ENCODE results near the gene DDN.

DDN gene

DNA sequence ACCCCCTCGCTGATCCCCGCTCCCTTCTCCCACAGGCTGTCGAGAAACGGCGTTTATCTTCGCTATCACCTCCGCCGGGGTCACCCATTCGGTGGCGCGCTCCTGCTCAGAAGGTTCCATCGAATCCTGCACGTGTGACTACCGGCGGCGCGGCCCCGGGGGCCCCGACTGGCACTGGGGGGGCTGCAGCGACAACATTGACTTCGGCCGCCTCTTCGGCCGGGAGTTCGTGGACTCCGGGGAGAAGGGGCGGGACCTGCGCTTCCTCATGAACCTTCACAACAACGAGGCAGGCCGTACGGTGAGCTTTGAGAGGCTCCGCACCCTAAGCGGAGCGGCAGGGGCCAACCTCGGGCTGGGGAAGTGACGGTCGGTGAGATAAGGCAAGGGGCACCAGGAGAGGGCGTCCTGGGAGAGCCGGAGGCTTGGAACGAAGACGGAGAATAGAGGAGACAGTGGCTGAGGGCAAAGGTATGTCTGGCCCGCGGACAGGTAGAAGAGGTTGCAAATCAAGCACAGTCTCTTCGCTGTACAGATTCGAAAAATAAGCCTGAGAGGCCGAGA lies 18.7 kb downstream of the DDN start:
- DNase-seq, result peak; percentile 49

DNA sequence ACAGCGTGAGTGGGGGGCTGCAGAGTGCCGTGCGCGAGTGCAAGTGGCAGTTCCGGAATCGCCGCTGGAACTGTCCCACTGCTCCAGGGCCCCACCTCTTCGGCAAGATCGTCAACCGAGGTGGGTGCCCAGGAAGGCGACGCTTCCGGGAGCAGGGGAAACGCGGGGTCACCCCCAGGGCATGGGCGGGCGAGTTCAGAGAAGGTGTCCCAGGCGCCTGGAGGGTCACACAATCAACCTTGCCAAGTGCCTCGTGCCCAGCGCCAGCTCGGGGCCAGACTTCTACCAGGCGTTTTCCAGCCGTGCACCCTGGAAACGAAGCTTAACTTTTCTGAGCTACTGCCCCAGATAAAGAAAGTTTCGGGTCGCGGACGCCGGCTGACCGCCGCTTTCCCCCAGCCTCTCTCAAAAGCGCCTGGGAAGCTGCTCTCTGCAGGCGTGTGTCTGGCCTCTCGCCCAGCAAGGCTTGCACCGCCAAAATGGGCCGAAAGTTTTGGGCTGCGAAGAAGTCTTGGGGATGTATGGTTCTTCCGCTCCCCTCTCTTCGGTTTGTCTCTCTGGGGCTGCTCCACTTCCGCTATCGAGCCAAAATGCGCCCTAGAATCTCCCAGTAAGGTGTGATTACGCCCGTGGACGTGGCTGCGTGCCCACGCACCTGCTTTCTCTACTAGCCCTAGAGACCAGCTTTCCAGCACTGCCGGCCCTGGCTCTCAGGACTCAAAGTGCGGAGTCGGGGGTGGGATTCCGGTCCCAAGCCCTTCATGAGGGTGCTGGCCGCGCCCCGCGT lies 19.4 kb downstream of the DDN start:
- peak; percentile 40 for DNase-seq

DNA sequence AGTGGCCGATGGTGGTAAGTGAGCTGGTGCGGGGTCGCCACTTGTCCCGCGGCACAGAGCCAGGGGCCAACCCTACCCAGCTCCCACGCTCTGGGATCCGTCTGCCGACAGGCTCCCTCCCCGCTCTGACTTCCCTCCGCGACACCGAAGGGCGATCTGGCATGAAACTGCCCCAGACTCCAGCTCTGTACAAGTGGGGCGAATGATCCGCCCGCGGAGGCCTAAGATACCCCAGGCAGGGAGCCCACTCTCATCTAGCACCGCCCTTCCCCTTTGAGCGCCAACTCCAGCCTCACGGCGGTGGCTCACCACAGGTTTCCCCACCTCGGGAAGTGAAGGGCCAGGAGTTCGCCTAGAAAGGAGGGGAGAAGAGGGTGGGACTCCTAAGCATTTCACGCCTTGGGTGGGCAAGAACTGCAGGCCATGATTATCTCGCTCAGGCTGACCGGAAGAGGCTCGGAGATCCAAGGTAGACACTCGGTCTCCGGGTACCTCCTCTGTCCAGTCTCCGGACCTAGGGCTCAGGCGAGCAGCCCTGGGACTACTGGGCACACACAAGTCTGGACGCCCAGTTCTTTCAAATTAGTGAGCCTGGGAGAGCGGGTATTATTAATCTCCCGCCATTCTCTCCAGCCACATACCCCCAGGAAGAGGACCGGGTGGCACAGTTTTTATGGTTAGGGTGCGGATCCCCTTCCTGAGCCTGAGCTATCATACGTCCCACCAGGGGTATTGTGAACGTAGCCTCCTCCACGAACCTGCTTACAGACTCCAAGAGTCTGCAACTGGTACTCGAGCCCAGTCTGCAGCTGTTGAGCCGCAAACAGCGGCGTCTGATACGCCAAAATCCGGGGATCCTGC lies 20.2 kb downstream of the DDN start:
- peak; percentile 18 for DNase-seq

DNA sequence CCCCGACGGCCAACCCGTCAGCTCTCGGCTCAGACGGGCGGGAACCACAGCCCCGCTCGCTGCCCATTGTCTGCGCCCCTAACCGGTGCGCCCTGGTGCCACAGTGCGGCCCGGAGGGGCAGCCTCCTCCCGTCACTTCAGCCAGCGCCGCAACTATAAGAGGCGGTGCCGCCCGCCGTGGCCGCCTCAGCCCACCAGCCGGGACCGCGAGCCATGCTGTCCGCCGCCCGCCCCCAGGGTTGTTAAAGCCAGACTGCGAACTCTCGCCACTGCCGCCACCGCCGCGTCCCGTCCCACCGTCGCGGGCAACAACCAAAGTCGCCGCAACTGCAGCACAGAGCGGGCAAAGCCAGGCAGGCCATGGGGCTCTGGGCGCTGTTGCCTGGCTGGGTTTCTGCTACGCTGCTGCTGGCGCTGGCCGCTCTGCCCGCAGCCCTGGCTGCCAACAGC lies 20.9 kb downstream of the DDN start, which contains the start of gene WNT1:
WNT1 (plus strand) TSS at position 32 of the 450 bp plus-strand sequence; CDS start at position 361, 329 bp downstream.
- peak; percentile 24 for DNase-seq

DNA sequence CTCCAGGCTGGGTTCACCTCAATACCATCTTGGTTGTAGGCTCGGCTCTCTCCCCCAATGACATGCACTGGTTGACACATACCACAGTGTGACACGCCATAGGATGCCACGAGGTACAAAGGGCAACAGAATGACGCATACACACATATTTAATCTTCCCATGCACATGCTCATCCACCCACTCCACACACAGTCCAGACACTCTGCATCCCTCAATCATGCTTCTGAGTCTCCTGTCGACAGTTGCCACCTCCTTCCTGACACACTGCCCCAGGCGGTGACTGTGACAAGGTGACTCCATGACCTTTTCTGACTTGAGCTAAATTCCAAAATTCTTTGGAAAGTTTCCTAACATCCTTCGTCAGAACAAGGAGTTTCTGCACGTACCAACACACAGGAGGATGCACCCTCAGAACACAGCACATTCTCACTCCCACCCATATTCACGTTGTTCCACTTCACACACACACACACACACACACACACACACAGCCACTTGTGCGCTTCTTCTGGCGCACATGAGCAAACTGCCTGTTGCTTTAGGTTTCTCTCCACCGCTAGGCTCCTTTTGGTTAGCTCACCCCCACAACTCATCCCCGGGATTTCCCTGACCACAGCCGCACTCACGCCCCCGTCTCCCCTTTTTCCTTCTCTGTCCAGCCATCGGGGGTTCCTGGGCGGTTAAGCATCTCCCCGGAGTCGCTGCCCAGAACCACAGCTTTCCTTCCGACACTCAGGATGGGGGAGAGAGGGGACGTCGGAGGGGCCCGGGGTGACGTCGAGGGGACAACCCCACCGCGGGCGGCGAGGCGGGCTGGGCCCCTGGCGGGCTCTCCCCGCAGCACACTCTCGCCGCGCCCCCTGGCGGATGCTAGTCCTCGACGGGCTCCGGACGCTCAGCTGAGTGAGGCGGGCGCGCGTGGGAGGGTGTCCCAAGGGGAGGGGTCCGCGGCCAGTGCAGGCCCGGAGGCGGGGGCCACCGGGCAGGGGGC lies 21.6 kb downstream of the DDN start:
- peak; percentile 87 for DNase-seq

DNA sequence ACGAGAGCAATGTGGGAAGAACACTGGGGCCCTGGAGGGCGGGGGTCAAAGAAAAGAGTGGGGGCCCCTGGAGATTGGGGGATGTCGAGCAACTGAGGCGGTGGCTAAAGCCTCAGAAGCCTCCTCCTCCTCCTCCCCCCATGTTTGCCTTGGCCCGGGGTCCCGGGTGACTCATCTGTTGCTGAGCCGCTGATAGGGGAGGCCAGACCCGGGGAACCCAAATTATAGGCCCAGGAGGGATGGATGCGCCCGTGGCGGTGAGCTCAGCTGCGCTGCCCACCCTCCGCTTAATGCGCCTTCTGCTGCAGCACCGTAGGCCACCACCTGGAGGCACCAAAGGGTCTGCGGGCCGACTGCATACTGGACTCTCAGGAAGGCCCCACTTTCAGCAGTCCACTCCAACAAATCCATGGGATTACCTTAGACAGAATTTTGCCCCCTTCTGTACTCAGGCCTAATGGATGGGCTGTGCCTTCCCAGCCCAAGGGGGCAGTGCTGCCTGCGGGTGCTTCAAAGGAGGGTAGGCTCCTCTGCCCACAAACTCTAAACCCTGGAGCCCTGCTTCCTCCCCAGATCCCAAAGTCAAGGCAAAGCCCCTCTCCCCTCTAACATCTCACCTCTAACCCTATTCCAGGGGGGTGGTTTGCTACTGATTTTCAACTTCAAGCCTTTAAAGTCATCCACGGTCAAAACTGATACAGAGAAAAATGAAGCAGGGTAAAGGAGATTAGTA lies 25.1 kb downstream of the DDN start:
- peak; percentile 44 for DNase-seq

DNA sequence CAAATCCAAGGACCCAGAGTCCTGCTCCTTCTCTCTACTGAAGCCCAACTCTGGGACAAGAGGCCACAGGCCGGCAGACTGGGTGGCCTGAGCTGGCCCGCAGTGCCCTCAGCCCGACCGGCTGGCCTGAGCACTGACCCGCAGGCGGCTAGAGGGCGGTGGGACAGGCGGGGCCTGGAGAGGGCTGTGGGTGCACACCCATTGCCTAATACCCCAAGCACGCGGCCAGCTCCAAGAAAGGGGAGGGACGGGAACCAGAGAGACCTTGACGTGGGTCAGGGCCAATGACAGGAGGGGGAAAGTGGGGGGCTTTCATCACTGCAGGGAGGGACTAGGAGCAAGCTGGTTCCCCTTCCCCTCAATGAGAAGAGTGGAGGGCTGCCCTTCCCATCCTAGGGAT lies 25.6 kb downstream of the DDN start:
- DNase-seq, result no peak

DNA sequence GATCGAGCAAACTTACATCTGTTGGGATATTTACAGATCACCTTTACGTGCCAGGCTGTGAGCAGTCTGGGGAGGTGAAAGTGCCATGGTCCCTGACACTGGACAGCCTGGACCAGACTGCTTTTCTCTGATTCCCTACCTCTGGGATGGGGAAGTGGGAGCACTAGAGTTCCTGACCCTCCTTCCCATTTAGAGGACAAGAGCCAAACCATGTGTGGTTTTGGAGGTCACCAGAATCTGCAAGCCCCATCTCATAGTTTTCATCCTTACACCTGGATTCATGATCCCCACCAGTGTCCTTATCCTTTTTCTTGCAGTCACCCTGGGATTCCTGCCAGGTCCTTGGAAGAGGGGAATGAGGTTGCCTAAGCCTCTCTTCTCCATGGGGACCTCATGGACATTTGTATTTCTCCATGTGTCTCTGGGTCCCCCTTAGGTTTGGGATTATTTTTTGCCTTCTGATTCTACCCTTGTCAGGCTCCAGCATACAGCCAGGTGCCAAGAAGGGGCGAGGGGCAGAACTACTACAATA lies 26.2 kb downstream of the DDN start:
- DNase-seq, result no peak

DNA sequence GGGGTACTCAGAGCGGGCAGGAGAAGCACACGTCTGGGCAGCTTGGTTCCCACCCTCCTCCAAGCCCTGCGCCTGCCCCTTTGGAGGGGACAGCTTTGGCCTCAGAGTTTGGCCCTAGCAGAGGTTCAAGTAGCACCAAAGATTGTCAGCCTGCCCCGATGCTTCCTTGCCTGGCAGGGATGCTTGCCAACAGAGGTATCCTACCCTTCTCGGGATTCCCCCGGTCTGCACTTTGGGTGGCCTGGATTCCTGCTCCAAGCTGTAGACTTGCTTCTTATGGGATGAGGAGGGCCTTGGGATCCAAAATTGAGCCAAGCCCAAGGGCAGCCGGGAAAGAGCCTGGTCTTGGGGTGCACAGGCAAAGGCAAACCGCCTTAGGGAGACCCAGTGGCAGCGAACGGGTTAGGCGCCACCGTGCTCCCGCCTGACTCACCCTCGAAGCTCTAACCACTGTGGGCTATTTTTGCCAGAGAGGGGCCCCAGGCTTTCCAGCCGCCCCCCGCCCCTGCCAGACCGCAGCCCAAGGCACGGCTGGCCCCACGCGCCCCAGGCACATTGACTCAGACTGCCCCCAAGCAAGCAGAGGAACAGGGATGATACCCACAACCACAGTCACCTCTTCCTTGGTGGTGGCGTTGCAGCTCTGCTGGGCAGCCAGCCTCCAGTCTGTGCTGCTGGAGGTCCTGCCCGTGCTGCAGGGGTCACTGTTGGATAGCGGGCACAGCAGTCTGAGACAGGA lies 26.8 kb downstream of the DDN start:
- peak; percentile 58 for DNase-seq

DNA sequence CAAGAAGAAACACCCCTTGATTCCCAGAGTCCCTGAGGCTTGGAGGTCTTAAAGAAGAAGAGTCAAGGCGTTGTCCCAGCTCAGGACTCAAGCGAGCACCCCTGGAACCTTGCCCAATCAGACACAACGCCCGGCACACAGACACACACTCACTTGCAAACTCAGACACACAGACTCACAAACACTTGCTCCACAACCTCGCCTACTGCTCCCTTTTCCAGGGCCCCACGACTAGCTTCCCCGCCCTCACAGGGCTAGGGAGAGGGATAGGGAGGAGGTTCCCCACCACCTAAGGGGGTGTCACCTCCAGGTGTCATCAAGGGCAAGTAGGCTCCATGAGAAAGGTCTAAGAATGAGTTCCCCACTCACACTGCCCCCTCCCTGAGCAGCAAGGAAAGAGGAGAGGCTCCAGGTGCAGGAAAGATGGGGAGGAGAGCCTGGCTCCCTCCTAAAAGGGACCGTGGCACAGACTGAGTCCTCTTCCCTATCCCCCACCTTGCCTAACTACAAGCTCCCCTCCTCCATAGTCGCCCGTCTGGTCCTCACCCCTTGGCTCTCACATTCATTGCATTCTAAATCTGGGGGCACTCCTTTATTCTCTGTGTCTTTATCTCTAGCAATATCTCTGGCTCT lies 28.4 kb downstream of the DDN start:
- no peak for DNase-seq

DNA sequence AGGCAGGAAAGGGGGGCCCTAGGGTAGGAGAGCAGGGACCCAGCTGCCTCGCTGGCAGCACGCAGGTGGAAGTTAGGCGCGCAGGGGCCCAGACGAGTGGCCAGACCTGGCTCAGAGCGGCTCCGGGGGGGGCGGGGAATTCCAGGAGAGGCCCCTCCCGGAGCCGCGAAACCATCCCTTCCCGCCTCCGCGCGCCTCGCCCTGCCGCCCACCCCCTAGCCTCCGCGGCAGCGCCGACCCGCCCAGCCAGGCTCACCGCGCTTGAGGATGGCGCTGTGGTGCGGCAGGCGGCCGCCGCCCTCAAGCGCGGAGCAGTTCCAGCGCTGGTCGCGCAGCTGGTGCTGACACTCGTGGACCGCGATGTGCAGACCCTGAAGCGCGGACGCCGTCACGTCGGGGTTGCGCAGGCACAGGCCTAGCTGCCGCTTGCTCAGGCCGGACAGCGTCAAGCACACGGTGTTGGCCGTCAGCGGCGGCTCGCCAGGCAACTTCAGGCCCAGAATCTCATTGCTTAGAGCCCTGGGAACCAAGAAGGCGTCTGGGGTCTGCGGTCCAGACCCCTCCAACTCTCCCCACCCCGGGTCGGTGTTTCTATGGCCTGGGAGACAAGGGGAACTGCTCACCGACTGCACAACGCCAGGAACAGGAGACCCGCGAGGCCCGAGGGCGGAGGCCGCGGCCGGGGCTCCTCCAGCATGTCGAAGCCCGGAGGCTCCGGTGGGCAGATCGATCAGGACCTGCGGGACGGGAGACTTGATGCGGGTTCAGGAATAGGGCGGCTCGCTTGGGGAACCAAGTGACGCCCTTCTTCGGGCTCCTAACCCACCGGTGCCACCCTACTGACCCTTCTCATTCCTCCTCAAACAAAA lies 29.1 kb downstream of the DDN start:
- DNase-seq, result peak; percentile 55

DNA sequence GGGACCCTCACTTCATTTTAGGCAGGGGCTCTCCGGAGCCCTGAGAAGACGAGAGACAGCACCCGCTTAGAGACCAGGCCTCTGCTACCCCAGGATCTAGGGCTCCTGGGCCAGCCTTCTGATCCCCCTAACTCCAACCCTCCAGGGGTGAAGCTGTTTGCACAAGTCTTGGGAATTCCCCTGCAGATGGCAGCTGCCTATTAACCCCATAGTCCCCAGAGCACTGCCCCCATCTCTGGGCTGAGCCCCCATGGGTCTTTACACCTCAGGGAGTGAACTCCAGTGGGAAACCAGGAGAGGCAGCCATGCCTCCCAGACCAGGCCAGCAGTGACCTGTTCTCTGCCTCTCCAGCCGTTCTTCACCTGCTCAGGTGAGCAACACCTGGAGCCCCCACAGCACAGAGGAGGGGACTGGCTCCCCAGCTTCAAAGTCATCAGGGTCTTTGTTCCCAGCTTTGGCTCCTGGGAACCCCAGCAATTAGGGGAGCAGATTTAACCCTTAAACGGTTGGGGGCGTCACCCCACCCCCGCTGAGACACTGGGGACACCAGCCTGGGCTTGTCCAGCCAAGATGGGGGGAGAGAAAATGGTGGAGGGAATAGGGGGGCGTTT lies 29.9 kb downstream of the DDN start:
- DNase-seq, result no peak

DNA sequence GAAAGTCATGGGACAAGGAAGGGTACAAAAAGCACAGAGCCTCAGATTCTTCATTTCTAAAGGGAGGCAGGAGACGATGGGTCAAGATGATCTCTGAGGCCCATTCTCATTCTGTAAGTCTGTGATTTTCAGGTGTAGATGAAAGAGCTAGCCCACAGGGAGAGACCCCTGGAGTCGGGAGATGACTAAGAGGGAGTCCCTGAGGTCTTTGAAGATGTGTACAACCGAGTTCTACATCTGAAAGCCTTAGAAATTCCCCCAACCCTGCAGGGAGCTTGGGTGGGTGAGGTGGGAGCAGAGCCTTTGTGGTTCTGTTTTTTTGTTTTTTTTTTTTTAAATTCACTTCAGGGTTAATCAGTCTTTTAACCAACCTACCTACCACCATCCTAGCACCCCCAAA lies 30.7 kb downstream of the DDN start:
- DNase-seq, result no peak

DNA sequence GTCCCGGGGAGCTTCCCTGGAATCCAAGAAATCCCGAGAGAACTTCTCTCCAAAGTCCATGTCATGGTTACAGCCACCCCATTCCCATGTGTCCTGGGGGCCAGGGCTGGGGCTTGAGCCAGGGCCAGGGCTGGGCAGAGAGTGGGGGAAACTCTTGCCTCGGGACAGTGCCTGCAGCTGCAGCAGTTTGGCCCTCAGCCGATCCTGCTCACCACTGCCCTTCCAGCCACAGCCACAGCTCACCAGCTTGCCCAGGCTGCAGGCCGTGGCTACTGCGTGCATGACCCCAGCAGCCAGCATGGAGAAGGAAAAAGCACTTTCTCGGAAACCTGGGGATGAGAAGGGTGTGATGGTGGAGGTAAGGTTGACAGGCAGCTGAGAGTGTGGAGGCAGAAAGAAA lies 31.2 kb downstream of the DDN start:
- no peak for DNase-seq

DNA sequence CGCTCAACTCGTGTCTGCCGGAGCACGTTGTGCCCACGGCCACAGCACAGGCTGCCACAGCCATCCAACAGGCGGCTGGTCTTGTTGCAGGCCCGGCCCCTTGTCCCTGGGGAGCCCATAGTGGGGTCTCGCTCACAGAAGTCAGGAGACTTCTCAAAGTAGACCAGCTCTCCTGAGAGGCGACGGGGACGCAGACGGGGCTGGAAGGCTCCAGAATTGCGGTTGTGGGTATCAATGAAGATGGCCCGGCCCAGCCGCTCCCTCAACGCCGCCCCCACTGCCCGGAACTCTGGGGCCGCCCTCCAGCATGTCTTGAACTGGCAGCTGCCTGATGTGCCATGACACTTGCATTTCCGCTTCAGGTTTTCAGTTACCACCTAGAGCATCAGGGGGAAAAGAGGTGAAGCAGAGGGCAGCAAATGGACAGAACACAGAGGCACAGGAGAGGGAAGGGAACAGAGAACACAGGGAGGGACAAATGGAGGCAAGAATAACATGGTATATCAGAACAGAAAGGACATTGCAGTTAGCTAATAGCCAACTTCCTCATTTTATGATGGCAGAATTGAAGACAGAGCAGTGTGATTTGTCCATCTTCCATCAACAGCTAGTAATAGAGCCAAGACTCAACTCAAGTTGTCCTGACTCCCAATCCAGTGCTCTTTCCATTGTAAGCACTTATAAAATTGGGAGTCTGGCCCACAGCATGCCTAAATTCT lies 32.8 kb downstream of the DDN start:
- no peak for DNase-seq

DNA sequence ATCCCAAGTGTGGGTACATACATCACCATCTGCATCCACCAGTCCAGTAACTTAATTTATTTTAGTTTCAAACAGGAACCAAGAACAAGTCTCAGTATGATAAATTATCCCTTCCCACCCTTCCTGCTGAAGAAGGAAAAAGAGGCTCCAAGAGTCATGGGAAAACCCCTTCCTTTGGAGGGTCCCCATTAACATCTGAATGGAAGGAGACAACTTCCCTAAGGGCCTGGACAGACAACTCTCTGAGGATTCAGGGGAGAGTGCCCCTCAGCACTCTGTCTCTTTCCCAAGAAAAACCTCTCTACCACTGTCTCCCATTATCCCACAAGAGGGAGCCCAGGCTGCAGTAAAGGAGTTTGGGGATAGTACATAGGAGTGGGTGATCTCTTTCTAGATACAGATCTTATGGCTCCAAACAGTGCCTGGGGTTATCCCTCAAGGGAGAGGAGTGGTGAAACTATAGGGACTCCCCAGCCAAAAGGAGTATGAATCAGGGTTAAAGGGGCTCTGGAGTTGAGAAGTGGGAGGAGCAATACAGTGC lies 33.8 kb downstream of the DDN start:
- DNase-seq, result no peak

DNA sequence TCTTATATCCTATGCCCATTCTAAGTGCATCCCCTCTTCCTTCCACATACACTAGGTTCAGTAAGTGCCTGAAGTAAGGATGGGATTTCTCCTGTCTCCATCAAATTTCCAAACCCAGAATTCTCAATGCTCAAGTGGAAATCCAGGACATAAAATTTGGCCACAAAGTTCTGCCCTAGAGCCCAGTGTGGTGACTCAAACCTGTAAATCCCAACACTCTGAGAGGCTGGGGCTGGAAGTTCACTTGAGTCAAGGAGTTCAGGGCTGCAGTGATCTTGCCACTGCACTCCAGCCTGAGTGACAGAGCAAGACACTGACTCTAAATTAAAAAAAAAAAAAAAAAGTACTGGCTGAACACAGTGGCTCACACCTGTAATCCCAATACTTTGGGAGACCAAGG lies 37.4 kb downstream of the DDN start:
- no peak for DNase-seq

DNA sequence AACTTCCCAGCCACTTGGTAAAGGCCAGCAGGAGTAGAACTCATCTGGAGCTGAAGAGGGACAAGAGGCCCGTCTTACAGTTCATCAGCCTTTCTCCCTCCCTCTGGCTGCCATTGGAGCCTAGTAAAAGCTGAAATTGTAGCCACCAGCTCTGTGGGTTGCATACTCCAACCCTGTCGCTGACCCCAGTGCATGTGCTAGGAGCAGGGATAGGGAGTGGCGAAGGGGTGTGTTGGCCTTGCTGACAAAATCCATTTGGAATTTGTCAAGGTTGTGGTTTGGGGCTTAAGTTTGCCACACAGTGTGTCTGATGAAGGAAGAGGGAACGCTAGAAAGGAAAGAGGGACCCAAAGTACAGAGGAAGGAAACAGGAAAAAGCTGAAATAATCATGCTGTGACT lies 37.8 kb downstream of the DDN start:
- no peak for DNase-seq

Data from activated naive CD4-positive, alpha-beta T cell treated with Interleukin-2 at 50 U/mL for 16 hours (primary cell).